AG08396 (cell line): Measurements from ENCODE around the gene CCDC61.

Experiments
- DNase-seq: peaks from one replicate; pipeline ENCODE4 v3.0.0; 2012; ENCODE audit warnings: low spot score, mixed read lengths

The CCDC61 gene

GRCh38 chr19:46017095-46017429, 21.8 kb downstream of the CCDC61 start:
- DNase-seq, result no peak

GRCh38 chr19:46017874-46018675, 22.8 kb downstream of the CCDC61 start:
- no peak for DNase-seq

GRCh38 chr19:46018729-46019251, 23.5 kb downstream of the CCDC61 start:
- DNase-seq, result no peak

GRCh38 chr19:46019270-46019669, 24.0 kb downstream of the CCDC61 start:
- DNase-seq, result no peak

GRCh38 chr19:46020819-46021125, 25.5 kb downstream of the CCDC61 start:
- no peak for DNase-seq

GRCh38 chr19:46021531-46022041, 26.3 kb downstream of the CCDC61 start:
- DNase-seq, result no peak

- no peak for DNase-seq
Measured at GRCh38 chr19:46022061-46022430, 26.8 kb downstream of the CCDC61 start.

GRCh38 chr19:46022431-46023310, 27.4 kb downstream of the CCDC61 start, which contains the start of gene PGLYRP1:
Gene PGLYRP1 (minus strand): TSS chr19:46023053. CDS start chr19:46023021, 32 bp downstream.
- no peak for DNase-seq

GRCh38 chr19:46023311-46023779, 28.1 kb downstream of the CCDC61 start:
- DNase-seq, result no peak

- DNase-seq, result no peak
Measured at GRCh38 chr19:46025835-46026234, 30.6 kb downstream of the CCDC61 start.

GRCh38 chr19:46030812-46031550, 35.7 kb downstream of the CCDC61 start:
- DNase-seq, result no peak

- DNase-seq, result no peak
Measured at GRCh38 chr19:46031781-46032596, 36.7 kb downstream of the CCDC61 start.

GRCh38 chr19:46032597-46033025, 37.3 kb downstream of the CCDC61 start:
- DNase-seq, result no peak

- no peak for DNase-seq
Measured at GRCh38 chr19:46033401-46033800, 38.1 kb downstream of the CCDC61 start.

GRCh38 chr19:46035546-46035945, 40.3 kb downstream of the CCDC61 start:
- no peak for DNase-seq

- no peak for DNase-seq
Measured at GRCh38 chr19:46035986-46036743, 40.9 kb downstream of the CCDC61 start.

- DNase-seq, result no peak
Measured at GRCh38 chr19:46036744-46037128, 41.5 kb downstream of the CCDC61 start.

- DNase-seq, result no peak
Measured at GRCh38 chr19:46040125-46040524, 44.9 kb downstream of the CCDC61 start.

- no peak for DNase-seq
Measured at GRCh38 chr19:46040952-46041500, 45.8 kb downstream of the CCDC61 start, which contains the start of gene IGFL4. Gene IGFL4 (minus strand): TSS chr19:46041002. CDS start chr19:46040962, 40 bp downstream.
